HT-29 (cell line): Measurements from ENCODE around the gene CDH4. TPM values are rescaled to one million over a fixed set of nuclear protein-coding genes. Genes with fewer than 3 reads are reported as not detected.

Experiments used
- DNase-seq: peaks from one replicate; pipeline ENCODE4 v3.0.0-alpha.2; 2015; ENCODE audit warnings: low spot score
- total RNA-seq: library from RNA; depleted of rRNA; stranded (reverse); fragments of >200 nt; shearing (Covaris generic); gene quantifications from 2 replicates; pipeline ENCODE4 v1.2.3, GENCODE V29; 2014

The CDH4 gene
- total RNA-seq, 1 experiment from 2014 or later, result not detected

DNA sequence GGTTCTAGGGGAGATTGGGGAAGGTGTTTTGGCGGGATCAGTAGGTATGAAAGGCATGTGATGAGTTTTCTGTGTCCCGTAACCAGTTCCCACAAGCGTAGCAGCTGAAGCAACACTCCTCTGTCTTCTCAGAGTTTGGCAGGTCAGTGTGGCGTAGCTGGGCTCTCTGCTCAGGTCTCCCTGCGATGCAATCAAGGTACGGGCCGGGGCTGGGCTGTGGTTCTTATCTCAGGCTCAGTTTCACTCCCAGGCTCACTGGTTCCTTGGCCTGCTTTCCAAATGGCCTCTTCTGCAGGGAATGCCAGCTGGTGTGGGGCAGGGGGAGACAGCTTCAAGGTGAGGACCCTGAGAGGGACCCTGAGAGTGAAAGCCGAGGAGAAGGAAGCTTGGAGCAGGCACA lies 280.7 kb downstream of the CDH4 start:
- no peak for DNase-seq

DNA sequence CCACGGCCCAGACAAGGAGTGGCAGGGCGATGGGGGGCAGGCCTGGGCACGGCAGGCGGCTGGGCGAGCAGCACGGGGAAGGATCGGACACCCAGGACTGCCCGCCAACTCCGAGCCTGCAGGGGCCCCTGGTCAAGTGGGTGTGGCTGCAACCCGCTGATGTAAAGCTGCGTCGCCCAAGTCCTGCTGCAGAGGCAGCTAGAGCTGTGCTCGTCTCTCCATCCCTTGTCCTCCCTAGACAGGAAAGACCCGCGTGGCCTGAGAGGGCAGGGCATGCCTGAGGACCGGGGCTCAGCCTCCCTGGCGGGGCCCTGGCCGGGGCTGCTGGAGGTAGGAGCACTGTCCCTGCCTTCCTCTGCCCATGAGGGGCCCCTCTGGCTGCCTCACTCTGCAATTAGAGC lies 281.2 kb downstream of the CDH4 start:
- DNase-seq, result no peak

DNA sequence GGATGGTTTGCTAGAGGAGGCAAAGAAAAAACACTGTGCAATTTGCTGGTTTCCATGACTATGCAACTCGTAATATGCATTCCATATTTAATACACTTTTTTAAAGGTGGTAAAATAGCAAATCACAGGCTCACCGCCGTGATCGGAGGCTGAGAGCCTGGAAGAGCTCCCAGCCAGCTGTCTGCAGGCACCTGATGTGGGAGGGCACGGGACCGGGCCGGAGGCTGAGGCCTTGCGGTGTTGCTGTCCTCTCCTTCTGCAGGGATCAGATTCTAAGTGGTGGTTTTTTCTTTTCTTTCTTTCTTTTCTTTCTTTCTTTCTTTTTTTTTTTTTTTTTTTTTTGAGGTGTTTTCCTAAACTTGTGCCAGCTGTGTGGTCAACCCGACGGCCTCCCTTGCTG lies 282.3 kb downstream of the CDH4 start:
- no peak for DNase-seq

DNA sequence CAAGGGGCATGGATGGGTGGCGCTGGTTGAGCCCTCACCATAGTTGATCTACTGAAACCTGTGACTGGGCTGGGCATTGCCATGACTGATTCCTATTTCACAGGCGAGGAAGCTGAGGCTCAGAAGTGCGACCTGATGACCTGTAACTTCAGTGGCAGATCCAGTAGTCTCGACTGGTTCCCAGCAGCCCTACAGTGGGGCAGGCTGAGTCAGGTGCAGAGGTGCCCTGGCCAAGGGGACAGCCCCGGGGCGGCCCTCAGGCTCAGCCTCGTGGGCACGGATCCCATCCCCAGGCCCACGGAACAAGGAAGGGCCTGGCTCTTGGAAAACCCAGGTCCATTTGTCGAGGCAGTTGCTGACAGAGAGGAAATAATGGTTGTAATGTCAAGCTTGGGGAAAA lies 283.0 kb downstream of the CDH4 start:
- DNase-seq, result no peak

DNA sequence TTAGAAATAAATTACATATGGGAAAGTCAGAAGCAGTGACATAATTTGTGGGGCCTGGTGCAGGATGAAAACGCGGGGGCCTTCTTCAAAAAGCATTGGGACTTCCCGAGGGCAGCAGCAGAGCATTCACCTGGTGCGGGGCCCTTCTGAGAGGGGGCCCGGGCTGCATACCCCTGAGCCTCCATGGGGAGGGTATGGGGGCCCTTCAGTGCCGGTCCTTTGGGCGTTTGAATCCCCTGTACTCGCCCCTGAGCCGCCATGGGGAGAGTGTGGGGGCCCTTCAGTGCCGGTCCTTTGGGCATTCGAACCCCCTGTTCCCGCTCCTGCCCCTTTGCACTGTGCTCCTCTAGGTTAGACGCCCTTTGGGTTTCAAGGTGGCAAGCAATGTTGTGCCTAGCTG lies 283.5 kb downstream of the CDH4 start:
- DNase-seq, result no peak

DNA sequence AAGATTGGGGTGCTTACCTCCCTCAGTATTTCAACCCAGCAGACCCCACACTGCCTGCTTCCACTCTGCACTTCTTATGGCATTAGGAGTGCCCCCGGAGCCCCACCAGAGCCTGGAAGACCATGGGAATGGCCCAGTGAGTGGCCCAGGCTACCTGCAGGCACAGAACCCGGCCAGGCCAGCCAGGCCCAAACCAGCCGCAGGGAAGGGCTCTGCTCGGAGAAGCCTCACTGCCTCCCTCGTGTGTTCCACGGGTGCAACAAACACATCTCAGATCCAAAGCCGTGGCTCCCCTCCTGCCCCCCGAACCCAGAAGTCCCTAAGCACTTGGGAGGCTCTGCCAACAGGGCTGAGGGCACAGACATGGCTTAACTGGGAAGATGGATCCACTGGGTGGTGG lies 283.9 kb downstream of the CDH4 start:
- no peak for DNase-seq

DNA sequence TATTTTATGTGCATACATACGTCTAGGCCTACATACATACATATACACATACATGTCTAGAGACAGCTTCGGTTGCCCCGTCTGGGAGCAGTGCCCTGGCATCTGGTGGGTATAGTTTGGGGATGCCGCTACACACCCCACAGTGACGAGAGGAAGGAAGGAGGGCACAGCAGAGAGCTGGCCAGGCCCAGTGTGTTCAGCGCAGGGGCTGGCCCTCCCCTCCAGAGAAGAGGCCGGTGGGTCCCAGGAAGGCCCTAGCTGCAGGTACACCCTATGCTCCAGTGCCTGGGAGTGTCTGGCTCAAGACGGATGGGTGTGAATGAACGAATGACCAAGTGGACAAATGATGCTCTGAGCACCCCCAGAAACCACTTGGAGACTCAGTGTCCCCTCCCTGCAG lies 284.6 kb downstream of the CDH4 start:
- no peak for DNase-seq

DNA sequence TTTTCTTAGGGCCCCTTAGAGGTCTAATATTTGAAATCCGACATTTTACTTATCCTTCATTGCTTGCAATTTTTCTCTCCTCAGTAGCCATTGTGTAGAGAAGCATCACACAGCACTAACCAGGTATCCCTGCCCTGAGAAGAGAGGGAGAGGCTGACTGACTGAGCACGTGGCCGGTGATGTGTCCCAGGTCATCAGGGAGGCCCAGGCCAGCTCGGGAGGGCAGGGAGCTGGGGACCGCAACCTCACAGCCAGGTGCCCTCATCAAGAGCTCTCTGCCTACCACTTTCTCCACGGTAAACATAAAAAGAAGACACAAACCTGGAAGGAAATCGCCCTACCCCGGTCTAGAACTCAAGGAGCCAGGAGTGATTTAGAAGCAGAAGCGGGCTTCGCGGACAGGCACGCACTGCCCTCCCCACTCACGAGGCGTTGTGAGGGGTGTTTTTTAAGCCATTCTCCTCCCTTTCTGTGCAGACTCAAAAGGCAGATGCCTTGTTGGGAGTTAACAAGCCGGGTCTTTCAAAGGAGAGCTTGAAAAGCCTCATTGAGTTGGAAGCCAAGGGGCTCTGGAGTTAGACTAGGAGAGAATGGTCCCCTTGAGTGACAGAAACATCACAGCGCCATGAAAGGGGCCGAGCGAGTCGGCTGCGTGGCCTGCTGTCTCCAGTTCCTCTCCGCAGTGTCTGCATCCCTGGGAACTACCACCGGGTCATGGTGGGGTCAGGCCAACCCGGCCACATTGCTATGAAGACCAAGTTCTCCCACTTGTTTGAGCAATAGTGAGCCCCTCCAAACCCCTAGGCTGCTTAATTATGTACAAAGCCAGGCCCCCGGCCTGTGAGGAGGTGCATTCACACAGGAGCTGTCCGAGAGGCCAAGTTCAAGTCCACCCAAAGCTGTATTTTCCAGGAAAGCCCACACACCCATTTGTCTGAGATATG lies 285.4 kb downstream of the CDH4 start:
- DNase-seq, result no peak

DNA sequence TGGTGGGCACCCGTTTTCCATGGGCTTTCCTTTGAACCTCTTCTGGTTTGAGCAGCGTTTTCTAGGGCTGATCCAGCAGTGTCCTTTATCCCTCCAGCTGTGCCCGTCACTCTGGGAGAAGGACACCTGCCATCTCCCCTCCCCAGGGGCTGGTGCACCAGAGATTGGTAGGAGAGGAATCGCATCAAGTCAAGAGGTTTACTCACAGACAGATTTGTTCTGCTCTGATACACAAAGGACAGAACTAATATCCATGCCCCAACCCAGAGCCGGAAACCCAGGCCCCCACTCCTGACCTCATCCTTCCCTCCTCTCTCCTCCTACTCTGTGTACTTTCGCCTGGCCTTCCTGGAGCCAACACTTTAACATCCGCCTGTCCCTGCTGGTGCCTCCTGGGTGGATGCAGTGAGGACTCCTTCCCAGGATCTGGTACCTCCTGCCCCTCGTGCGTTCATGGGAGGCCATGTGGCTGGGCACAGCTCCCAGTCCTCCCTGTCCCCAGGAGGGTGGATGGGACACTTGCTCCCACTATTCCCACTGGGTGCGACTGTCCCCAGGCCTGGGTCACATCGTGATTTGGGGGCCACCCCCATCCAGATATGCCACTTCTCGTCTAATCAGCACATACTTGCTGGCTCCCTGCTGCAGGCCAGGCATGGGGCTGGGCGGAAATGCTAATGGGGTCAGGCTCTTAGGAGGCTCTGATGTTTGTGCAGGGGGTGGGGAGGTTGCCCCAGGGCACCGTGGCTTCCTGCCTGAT lies 286.3 kb downstream of the CDH4 start:
- DNase-seq, result no peak

DNA sequence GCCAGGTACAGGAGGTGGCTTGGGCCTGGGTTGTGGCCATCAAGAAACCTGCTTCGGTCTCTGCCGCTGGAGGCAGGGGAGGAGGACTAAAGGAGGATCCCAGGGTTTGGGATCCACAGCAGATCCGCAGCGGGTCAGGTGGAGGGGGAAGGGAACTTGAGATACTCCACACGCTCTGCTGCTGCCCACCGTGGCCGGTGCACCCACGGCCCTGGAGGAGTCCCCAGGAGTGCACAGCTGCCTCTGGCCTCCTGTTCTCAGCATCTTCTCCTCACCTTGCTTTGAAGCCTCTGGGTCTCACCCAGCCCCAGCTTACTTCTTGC lies 286.8 kb downstream of the CDH4 start:
- no peak for DNase-seq

DNA sequence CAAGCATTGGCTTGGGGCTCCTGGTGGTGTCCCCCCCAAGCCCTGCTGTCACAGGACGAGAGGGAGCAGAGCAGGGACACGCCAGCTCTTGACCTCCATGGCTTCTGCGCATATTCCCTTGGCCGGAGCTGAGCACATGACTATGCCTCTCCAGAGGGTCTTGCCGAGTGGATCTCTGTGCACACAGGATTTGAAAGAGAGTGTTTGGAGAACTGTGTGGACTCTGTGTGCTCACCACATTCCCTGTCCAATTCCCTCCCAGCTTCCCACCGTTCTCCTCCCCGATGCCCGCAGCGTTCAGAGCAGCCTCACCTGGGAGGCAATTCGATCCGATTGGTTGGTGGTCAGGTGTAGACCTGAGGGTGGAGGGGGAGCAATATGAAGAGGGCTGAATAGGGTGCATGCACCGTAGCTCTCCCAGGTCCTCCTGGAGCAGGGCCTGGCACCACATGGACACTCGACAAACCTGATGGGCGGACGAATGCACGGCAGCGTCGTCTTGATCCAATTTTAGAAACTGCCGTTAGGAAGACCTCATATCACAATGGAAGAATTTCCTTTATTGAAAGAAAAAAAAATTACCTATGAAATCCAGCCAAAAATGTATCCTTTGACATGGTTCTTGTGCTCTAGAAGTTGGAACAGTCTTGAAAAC lies 287.8 kb downstream of the CDH4 start:
- DNase-seq, result no peak

DNA sequence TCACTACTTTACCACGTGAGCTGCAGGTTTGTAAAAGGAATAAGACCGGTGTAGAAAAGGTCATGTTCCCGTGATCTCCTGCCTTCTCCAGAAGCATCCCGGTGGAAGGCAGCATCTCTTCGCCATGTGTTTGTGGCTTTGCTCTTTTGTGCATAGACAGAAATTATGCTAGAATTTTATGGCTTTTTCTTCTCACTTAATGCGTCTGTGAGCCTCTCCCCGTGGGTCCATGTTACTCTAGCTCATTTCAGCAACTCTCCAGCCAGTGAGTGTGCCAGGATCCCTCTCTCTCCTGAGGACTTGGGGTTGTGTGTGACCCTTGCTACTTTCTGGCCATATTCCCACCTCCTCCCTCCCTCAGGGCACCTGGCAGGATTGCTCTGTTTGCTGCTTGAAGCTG lies 289.5 kb downstream of the CDH4 start:
- DNase-seq, result no peak

DNA sequence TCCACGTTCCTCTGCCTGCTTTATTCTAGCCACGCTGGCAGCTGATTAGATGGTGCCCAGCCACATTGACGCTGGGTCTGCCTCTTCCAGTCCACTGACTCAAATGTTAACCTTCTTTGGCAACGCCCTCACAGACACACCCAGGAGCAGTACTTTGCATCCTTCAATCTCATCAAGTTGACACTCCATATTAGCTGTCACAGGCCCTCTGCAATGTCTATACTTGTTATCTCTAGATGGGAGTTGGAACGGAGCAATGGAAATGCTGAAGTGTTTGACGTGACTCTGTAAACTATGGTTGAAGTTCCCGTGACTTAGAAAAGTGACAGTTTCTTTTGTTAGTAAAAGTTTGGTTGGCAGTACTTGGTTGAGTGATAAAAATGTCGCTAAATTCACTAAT lies 291.0 kb downstream of the CDH4 start:
- DNase-seq, result no peak

DNA sequence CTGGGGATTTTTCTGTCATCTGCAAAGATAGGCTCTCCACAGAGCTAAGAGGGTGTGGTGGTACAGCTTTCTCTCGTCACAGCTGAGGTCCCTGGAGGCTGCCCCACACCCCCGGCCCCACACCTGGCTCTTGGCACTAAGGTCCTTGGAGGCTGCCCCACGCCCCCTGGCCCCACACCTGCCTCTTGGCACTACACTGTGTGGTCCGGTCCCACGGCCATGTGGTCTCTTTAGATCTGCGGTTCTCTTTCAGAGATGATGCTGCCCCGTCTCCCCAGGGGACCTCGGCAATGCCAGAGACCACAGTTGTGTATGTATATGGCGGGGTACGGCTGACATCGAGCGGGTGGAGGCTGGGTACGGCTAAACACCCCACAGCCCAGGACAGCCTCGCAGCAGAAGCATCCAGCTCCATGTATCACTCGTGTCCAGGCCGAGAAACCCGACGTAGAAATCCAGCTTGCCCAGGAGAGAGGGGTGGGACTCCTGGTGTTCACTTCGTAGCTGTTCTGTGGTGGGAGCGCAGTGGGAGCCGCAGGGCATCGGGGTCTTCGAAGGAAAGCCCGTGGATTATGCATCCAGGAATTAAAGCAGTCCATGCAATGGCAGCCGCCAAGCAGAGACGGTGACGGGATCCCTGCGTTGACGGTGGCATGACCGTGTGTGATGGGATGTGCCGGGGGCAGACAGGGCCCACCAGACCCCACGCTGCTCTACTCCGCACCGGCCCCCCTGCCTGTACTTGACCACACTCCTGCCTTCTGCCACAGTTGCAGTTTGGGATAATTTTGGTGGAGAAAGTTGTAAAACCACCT lies 292.1 kb downstream of the CDH4 start:
- DNase-seq, result no peak

DNA sequence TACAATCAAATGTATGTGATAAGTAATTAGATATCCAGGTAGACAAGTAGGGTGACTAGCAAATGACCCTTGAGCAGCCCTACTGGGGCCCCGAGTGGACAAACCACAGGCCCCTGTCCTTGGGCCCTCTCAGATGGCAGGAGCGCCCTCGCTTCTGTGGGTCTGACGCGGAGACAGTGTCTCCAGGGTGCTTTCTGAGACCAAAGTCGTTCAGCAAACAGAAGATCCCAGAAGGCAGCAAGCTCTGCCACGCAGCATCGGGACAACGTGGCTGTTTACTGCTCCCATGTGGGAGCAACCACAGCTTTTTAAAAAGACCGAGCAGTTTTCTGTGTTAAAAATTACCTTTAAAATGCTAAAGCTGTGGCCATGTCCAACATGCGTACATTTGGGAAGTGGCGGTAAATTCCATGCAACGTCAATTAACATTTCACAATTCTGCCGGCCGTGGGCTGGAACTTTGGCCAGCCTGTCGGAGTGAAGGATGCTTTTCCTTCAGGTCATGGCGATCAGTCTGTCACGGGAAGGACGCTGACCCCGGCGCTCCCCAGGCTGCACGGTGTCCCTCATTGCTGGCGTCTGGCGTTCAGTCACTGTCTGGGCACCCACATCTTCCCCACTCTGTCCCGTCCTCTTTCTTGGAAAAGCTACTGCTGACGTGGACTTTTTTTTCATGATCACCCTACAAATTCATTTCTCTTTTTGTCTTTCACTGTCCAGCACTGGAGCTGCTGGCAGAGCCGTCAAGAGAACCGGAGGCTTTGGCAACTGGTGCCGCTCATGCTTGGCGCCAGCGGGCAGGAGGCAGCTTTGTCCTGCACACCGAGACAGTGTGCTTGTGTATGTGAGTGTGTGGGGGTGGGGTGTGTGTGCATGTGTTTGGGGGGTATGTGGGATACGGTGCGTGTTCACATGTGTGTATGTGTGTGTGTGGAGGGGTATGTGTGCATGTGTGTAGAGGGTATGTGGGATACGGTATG lies 293.1 kb downstream of the CDH4 start:
- DNase-seq, result no peak

DNA sequence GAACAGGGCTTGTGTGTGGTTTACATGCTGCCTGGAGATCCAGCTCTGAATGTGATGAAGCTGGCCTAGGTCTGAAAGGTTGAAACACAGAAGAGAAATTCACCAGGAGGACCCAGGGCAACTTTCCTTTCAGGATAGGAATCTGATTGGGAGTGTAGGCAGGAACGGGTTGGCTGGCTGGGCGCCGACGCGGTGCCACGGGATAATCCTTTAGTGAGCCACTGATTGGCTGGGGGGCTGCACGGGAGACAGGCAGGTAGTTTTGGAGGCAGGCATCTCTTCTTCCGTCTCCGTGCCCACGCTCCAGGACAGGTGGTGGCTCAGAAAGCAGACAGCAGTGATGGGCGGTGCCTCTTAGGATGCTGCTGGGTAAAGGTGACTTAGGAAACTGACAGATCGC lies 294.6 kb downstream of the CDH4 start:
- DNase-seq, result no peak

DNA sequence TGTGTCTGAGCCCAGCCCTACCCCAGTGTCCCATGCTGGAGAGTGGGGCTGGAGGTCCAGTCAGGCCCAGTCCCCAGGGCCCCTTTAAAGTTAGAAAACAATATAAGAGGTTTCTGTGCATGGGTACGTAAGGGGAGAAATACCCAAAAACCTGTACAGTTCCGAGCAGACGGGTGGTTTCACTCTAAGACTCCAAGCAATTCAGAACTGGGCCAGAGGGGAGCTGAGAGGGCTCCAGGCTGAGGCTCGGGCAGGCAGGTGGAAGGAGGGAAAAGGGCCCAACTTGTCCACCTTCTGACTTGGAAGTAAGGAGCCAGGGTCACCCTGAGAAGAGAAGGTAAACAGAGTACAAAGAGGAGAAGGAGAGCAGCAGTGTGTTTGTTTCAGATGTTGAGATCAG lies 296.0 kb downstream of the CDH4 start:
- DNase-seq, result no peak

DNA sequence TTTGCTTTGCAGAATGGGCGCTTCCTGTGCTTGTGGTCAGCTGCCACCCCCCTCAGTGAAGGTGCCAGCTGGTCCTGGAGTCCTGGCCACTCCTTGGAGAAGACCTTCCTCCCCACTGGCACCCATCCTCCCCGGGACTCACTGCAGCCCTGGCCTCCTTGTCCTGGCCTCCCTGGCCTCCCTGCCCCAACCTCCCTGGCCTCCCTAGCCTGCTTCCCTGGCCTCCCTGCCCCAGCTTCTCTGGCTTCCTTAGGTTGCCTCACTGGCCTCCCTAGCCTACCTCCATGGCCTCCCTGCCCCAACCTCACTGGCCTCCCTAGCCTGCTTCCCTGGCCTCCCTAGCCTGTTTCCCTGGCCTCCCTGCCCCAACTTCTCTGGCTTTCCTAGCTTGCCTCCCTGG lies 297.8 kb downstream of the CDH4 start:
- DNase-seq, result no peak

DNA sequence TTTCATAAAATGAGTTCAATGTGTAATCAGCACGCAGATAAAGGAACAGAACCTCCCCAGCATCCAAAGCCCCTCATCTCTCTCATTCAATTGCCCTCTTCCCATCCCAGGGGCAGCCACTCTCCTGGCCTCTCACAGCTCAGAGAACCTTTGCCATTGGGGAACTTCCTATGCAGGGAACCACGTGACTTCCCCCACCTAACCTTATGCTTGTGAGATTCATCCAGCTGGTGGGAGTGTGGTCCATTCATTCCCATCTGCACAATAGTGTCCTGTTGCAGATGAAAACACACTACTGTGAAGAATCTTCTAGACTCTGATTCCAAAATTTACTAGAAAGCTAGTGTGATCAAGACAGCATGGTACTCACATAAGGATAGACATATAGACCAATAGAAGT lies 299.3 kb downstream of the CDH4 start:
- DNase-seq, result no peak

DNA sequence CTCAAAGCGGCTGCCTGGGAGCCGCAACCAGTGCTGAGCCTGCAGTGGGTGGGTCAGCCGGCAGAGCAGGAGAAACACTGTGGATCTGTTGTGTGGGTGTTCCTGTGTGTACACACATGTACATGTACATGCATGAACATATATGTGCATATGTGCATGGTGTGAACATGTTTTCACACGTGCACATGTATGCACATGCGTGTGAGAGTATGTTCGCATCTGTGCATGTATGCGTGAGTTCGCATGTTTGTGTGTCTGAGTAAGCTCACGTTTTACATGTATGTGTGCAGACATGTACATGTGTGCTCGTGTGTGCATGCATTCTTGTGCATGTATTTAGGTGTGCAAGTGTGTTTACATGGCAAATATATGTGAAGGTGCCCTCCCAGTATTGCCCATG lies 302.6 kb downstream of the CDH4 start:
- no peak for DNase-seq

DNA sequence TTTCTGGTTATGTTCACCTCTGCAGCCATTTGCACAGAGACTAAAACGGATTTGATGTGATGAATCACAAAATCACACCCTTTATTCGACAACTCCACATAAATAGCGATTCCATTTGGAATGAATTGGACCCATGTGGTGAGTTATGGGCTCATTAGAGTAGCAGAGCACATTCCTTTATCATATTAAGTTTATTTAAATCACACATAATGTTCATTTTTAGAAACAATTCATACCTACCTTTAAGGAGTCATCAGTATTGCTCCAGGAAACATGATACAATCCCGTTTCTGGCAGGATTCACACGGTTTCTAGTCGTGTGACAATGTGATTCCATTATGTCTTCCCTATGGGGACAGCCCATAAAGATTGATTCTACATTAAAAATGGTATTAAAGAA lies 303.5 kb downstream of the CDH4 start:
- DNase-seq, result no peak
